Activated CD4-positive, alpha-beta memory T cell treated with anti-CD3 and anti-CD28 coated beads, Interleukin-2, amount 10 ng/mL, durations not matched to agents 7 days and 5 days (primary cell): ENCODE measurements around the gene UQCC5. TPM values are rescaled to one million over a fixed set of nuclear protein-coding genes. Genes with fewer than 3 reads are reported as not detected.

Experiments used
- CTCF ChIA-PET: fragments of 350-600 bp; sonication (Branson Sonifier 250); formaldehyde crosslinking; loops from one replicate; lab custom pipeline; 2021; ENCODE audit warnings: antibody characterized with exemption, inconsistent platforms; lab: Charles Lee
- POLR2A ChIA-PET: fragments of 350-600 bp; sonication (Branson Sonifier 250); formaldehyde crosslinking; loops from one replicate; lab custom pipeline; 2021; ENCODE audit warnings: antibody characterized with exemption; lab: Charles Lee
- DNase-seq: peaks from one replicate; pipeline ENCODE4 v3.0.0-alpha.2; 2020
- H3K27ac Mint-ChIP-seq: one replicate; pipeline ENCODE4 v1.8.0; 2021; ENCODE audit warnings: mild to moderate bottlenecking, mixed read lengths
- H3K27me3 Mint-ChIP-seq: one replicate; pipeline ENCODE4 v1.8.0; 2021; ENCODE audit warnings: mixed read lengths
- H3K36me3 Mint-ChIP-seq: one replicate; pipeline ENCODE4 v1.8.0; 2021; ENCODE audit warnings: low read depth, mixed read lengths
- H3K4me1 Mint-ChIP-seq: one replicate; pipeline ENCODE4 v1.8.0; 2021; ENCODE audit warnings: mixed read lengths
- H3K4me3 Mint-ChIP-seq: one replicate; pipeline ENCODE4 v1.8.0; 2021; ENCODE audit warnings: mild to moderate bottlenecking, mixed read lengths
- H3K9me3 Mint-ChIP-seq: one replicate; pipeline ENCODE4 v1.8.0; 2021; ENCODE audit warnings: mixed read lengths
- total RNA-seq, 2 experiments: library from RNA; stranded (reverse); gene quantifications; one replicate each; pipeline ENCODE4 v1.2.3, GENCODE V29; 2021

The UQCC5 gene
- total RNA-seq, 2 experiments from 2014 or later, result 8.7 to 10.7 TPM

DNA sequence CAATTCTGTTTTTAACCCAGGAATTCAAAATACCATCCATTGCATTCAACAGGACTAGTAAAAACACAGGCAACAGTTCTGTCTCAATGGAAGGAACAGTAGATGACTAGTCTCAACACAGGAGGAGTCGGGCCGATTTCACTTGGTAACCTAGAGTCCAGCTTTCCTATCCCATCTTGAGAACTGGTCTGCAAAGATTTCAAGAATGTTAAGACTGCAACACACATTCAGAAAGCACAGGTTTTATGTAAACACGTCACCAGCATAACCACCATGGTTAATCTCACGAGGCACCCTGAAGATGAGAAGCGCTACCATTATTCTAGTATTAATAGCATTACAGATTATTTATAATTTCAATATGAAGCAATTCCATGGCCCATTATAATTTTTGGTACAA, 22.0 kb downstream of the UQCC5 start:
- Mint-ChIP-seq H3K9me3 (no peaks in the 10 kb centered on the region), H3K36me3 (peaks cover 70% of the 10 kb centered on the region), H3K4me1 (no peaks in the 10 kb centered on the region), H3K27me3 (no peaks in the 10 kb centered on the region), H3K4me3 (no peak overlapping the region), H3K27ac (no peak overlapping the region)
- POLR2A ChIA-PET, result interaction anchor here (0.6 to 1.3 kb wide), 2 partner anchors 10 to 198 kb away, joined by 3 to 4 read pairs; no protein-coding TSS in a partner anchor
- CTCF ChIA-PET, result no interaction called here
- no peak for DNase-seq

DNA sequence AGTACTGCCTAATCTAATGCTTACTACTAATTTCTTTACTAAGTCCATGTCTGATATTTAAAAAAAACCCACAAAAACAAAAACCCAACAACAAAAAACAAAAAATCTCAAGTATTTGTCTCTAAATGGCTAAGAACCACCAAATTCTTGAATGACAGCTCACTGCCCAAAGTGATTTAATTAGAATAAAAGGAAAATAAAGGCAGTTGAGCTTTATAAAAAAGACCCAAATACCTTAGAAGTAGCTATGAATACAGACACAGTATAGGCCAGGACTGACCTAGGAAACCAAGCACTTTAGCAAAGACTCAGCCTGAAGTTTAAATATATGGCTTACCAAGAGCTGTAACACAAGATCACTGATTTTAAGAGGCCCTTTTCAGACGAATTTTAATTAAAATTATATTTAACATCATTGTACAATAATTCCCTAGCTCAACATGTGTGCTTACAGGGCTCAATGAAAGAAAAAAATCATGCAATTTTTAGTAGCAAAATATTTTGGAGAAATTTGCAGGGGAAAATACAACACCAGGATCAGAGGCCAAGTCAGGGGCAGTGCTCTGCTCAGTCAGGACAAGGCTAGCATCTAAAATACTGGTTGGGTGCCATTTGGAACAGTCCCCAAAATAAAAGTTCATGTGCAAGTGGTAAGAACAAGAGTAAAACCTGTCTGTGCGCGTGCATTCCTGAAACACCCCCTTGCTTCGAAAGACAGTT, 24.8 kb downstream of the UQCC5 start:
- H3K4me1 Mint-ChIP-seq, result no peaks in the 10 kb centered on the region
- ChIA-PET CTCF (interaction anchor here (1.1 kb wide), 1 partner anchor 9 kb away, joined by 3 read pairs; no protein-coding TSS in a partner anchor), POLR2A (no interaction called here)
- H3K36me3 Mint-ChIP-seq, result peaks cover 61% of the 10 kb centered on the region
- H3K27me3 Mint-ChIP-seq, result no peaks in the 10 kb centered on the region
- no peaks in the 10 kb centered on the region for H3K9me3 Mint-ChIP-seq
- no peak overlapping the region for H3K27ac Mint-ChIP-seq
- H3K4me3 Mint-ChIP-seq, result no peak overlapping the region
- DNase-seq, result no peak

DNA sequence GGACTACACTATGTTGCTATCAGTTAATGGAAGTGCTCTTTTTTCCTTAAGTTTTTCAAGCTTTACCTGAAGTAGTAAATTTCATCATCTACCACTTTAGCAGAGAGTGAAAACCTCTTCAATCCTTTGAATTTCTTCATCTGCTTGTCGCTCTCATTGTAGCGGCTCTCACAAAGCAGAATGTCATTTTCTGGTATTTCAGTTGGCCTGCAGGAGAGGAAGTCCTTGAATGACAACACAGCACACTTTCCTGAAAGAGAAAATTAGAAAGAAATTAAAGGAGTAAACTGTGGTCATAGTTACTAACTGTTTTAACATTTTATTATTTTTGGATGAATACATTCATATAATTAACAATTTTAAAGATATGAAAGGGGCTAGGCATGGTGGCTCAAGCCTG, 27.6 kb downstream of the UQCC5 start:
- peaks cover 51% of the 10 kb centered on the region for H3K36me3 Mint-ChIP-seq
- no peak overlapping the region for H3K27ac Mint-ChIP-seq
- no peak for DNase-seq
- H3K4me3 Mint-ChIP-seq, result no peak overlapping the region
- CTCF ChIA-PET, result no interaction called here
- no peaks in the 10 kb centered on the region for H3K27me3 Mint-ChIP-seq
- POLR2A ChIA-PET, result no interaction called here
- H3K4me1 Mint-ChIP-seq, result no peaks in the 10 kb centered on the region
- no peaks in the 10 kb centered on the region for H3K9me3 Mint-ChIP-seq

DNA sequence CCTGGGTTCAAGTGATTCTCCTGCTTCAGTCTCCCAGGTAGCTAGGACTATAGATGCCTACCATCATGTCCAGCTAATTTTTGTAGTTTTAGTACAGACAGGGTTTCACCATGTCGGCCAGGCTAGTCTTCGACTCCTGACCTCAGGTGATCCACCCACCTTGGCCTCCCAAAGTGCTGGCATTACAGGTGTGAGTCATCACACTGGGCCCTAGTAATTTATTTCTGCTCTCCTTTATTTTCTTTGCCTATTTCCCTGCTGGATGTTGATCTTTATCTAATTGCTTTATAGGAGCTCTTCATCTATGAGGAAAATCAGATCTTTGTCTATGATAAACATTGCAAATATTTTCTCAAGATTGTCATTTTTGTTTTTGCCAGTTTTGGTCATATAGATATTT, 31.7 kb downstream of the UQCC5 start:
- Mint-ChIP-seq H3K4me1 (no peaks in the 10 kb centered on the region), H3K27me3 (no peaks in the 10 kb centered on the region), H3K27ac (no peak overlapping the region), H3K4me3 (no peak overlapping the region), H3K36me3 (peaks cover 28% of the 10 kb centered on the region), H3K9me3 (no peaks in the 10 kb centered on the region)
- CTCF ChIA-PET, result interaction anchor here (0.6 to 0.9 kb wide), 2 partner anchors 18 to 543 kb away, joined by 3 read pairs; no protein-coding TSS in a partner anchor
- POLR2A ChIA-PET, result no interaction called here
- DNase-seq, result no peak

DNA sequence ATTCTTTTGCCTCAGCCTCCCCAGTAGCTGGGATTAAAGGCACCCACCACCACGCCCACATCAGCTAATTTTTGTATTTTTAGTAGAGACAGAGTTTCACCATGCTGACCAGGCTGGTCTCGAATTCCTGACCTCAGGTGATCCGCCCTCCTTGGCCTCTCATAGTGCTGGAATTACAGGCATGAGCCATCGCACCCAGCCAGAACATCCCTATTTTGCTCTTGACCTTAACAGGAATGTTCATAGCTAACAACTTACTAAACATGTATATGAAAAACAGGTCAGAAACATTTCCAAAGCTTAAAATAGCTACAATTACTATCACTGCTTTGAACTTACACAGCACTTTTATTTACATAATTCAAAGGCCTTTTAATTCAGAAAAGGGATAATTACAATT, 33.7 kb downstream of the UQCC5 start:
- no peaks in the 10 kb centered on the region for H3K4me1 Mint-ChIP-seq
- H3K9me3 Mint-ChIP-seq, result no peaks in the 10 kb centered on the region
- H3K27me3 Mint-ChIP-seq, result no peaks in the 10 kb centered on the region
- H3K4me3 Mint-ChIP-seq, result no peak overlapping the region
- no peak for DNase-seq
- no peak overlapping the region for H3K27ac Mint-ChIP-seq
- ChIA-PET POLR2A (no interaction called here), CTCF (interaction anchor here (1.1 to 1.3 kb wide), 2 partner anchors 10 to 11 kb away, joined by 3 to 4 read pairs; no protein-coding TSS in a partner anchor)
- H3K36me3 Mint-ChIP-seq, result peaks cover 34% of the 10 kb centered on the region

DNA sequence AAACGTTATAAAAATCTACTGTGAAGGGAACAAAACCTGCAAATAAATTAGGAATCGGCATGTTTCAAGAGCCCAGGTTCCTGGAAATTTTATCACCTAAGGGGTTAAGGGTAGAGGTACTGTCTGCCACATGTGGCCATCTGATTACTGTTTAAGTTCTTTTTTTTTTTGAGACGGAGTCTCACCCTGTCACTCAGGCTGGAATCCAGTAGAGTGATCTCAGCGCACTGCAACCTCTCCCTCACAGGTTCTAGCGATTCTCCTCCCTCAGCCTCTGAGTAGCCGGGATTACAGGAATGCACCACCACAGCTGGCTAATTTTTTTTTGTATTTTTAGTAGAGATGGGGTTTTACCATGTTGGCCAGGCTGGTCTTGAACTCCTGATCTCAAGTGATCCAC, 35.8 kb downstream of the UQCC5 start:
- peaks cover 37% of the 10 kb centered on the region for H3K36me3 Mint-ChIP-seq
- no peaks in the 10 kb centered on the region for H3K4me1 Mint-ChIP-seq
- H3K27ac Mint-ChIP-seq, result no peak overlapping the region
- no peak for DNase-seq
- no peaks in the 10 kb centered on the region for H3K9me3 Mint-ChIP-seq
- ChIA-PET CTCF (no interaction called here), POLR2A (no interaction called here)
- no peak overlapping the region for H3K4me3 Mint-ChIP-seq
- no peaks in the 10 kb centered on the region for H3K27me3 Mint-ChIP-seq

DNA sequence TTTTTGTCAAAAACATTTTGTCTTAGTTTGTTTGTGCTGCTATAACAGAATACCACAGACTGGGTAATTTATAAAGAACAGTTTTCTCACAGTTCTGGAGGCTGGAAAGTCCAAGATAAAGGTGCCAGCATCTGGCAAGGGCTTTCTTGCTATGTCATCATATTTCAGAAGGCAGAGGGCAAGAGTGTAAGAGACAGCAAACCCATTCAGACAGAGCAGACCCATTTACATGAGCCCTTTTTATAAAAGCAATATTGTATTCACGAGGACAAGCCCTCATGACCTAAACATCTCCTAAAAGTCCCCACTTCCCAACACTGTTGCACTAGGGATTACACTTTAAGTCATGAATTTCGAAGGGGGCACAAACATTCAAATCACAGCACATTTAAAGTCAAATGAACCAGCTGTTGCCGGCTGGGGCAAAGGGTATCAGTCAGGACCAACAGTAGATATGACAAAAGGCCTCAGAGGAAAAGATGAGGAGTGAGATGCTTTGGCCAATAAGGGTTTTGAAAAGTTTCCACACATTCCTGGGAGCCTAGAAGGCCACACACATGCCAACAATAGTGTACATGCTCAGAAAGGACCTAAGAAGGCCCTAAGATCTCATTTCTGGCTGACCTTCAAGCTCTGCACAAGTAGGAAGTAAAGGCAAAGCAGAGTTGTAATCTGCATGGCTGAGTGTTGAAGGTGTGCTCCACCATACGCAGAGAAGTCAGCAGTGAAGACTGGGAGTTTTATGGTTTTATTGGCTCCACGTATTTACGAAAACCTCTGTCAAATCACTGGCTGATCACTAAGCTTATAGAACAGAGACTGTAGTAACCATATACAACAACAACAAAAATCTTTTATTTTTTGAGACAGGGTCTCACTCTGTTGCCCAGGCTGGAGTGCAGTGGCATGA, 37.9 kb downstream of the UQCC5 start:
- no peaks in the 10 kb centered on the region for H3K9me3 Mint-ChIP-seq
- no peak overlapping the region for H3K27ac Mint-ChIP-seq
- no peak overlapping the region for H3K4me3 Mint-ChIP-seq
- no peak for DNase-seq
- peaks cover 51% of the 10 kb centered on the region for H3K36me3 Mint-ChIP-seq
- CTCF ChIA-PET, result no interaction called here
- no peaks in the 10 kb centered on the region for H3K4me1 Mint-ChIP-seq
- POLR2A ChIA-PET, result no interaction called here
- no peaks in the 10 kb centered on the region for H3K27me3 Mint-ChIP-seq

Other genes starting within 250 kb of the UQCC5 start
- 10 to 100 TPM; 33.2 to 35.3 TPM for gene GLYCTK, start 248.8 kb upstream of the UQCC5 start, total RNA-seq
- 10 to 100 TPM; 20.7 to 21.8 TPM for gene DNAH1, start 220.3 kb upstream of the UQCC5 start, total RNA-seq
- 100 to 1,000 TPM in 1 of 2 experiments, 10 to 100 TPM in 1; 90.4 to 100 TPM for gene BAP1, start 126.6 kb upstream of the UQCC5 start, total RNA-seq
- gene PHF7, start 125.9 kb upstream of the UQCC5 start, total RNA-seq, result 10 to 100 TPM; 22.6 to 23.6 TPM
- gene SEMA3G, start 91.5 kb upstream of the UQCC5 start, total RNA-seq, result under 1 TPM; 0.18 to 0.20 TPM
- 1 to 10 TPM; 2.3 to 2.5 TPM for gene TNNC1, start 82.6 kb upstream of the UQCC5 start, total RNA-seq
- 10 to 100 TPM; 73.8 to 75.0 TPM for gene NISCH, start 81.0 kb upstream of the UQCC5 start, total RNA-seq
- gene STAB1, start 41.3 kb upstream of the UQCC5 start, total RNA-seq, result not detected
- 10 to 100 TPM; 26.2 to 28.1 TPM for gene NT5DC2, start 2.7 kb upstream of the UQCC5 start, total RNA-seq
- 10 to 100 TPM; 69.0 to 70.2 TPM for gene PBRM1, start 149.3 kb downstream of the UQCC5 start, total RNA-seq
- 10 to 100 TPM; 66.8 to 67.5 TPM for gene GNL3, start 149.4 kb downstream of the UQCC5 start, total RNA-seq
- 10 to 100 TPM; 43.4 to 46.7 TPM for gene GLT8D1, start 169.2 kb downstream of the UQCC5 start, total RNA-seq
- gene SPCS1, start 169.5 kb downstream of the UQCC5 start, total RNA-seq, result 100 to 1,000 TPM; 107 to 108 TPM
- gene NEK4, start 234.3 kb downstream of the UQCC5 start, total RNA-seq, result 10 to 100 TPM; 17.8 to 19.1 TPM
- gene ITIH1, start 241.0 kb downstream of the UQCC5 start, total RNA-seq, result not detected